GM23338 (cell line): ENCODE data around the gene EMCN. TPM values are rescaled to one million over a fixed set of nuclear protein-coding genes. Genes with fewer than 3 reads are reported as not detected.

Experiments
- ATAC-seq: fragments of 200-7000 bp; cut with Tn5 transposase; 3 replicates; pipeline ENCODE4 v1.9.1; 2020
- DNase-seq: peaks from one replicate; pipeline ENCODE4 v3.0.0-alpha.2; 2015; ENCODE audit warnings: low spot score
- H2AFZ ChIP-seq: fragments of 200-600 bp; sonication (generic); 2 replicates; pipeline ENCODE4 v1.8.0; 2016; ENCODE audit warnings: antibody characterized with exemption, mild to moderate bottlenecking, moderate library complexity
- H3F3A ChIP-seq: fragments of 200-600 bp; sonication (generic); replicated peaks from 2 replicates; pipeline ENCODE4 v1.8.0; 2017; ENCODE audit warnings: antibody characterized with exemption, mixed run types, low read depth
- H3K27ac ChIP-seq: fragments of 200-600 bp; sonication (generic); 2 replicates; pipeline ENCODE4 v1.6.1; 2016; ENCODE audit warnings: low read depth
- H3K27me3 ChIP-seq: fragments of 200-600 bp; sonication (generic); 2 replicates; pipeline ENCODE4 v1.8.0; 2016; ENCODE audit warnings: mild to moderate bottlenecking, mixed run types, moderate library complexity; ENCODE audit not compliant: insufficient read depth
- H3K36me3 ChIP-seq: fragments of 200-600 bp; sonication (generic); 2 replicates; pipeline ENCODE4 v1.8.0; 2016; ENCODE audit warnings: mild to moderate bottlenecking; ENCODE audit not compliant: insufficient read depth
- H3K4me1 ChIP-seq: fragments of 200-600 bp; sonication (generic); 2 replicates; pipeline ENCODE4 v1.8.0; 2016; ENCODE audit warnings: mild to moderate bottlenecking, moderate library complexity; ENCODE audit not compliant: insufficient read depth
- H3K4me2 ChIP-seq: fragments of 200-600 bp; sonication (generic); 2 replicates; pipeline ENCODE4 v1.7.1; 2017; ENCODE audit warnings: mixed run types
- H3K4me3 ChIP-seq: fragments of 200-600 bp; sonication (generic); 2 replicates; pipeline ENCODE4 v1.6.1; 2016; ENCODE audit warnings: mixed run types
- H3K79me2 ChIP-seq: fragments of 200-600 bp; sonication (generic); replicated peaks from 2 replicates; pipeline ENCODE4 v1.8.0; 2017; ENCODE audit warnings: mild to moderate bottlenecking; ENCODE audit not compliant: insufficient read depth
- H3K9me2 ChIP-seq: fragments of 200-600 bp; sonication (generic); 2 replicates; pipeline ENCODE4 v1.8.0; 2017; ENCODE audit not compliant: insufficient read depth
- H4K20me1 ChIP-seq: fragments of 200-600 bp; sonication (generic); replicated peaks from 2 replicates; pipeline ENCODE4 v1.8.0; 2017; ENCODE audit warnings: mild to moderate bottlenecking; ENCODE audit not compliant: insufficient read depth
- H3K27ac Mint-ChIP-seq: 2 replicates; pipeline ENCODE4 v1.8.0; 2020; ENCODE audit warnings: inconsistent platforms, mild to moderate bottlenecking, moderate library complexity, mixed read lengths
- H3K27me3 Mint-ChIP-seq: 3 replicates; pipeline ENCODE4 v1.8.0; 2022; ENCODE audit warnings: low read depth, mild to moderate bottlenecking, moderate library complexity, mixed read lengths, inconsistent platforms; ENCODE audit not compliant: insufficient read depth, poor library complexity
- H3K36me3 Mint-ChIP-seq: 3 replicates; pipeline ENCODE4 v1.8.0; 2021; ENCODE audit warnings: low read depth, mild to moderate bottlenecking, inconsistent platforms, moderate library complexity, mixed read lengths
- H3K4me1 Mint-ChIP-seq: 3 replicates; pipeline ENCODE4 v1.8.0; 2020; ENCODE audit warnings: mild to moderate bottlenecking, inconsistent platforms, mixed read lengths
- H3K4me3 Mint-ChIP-seq: 3 replicates; pipeline ENCODE4 v1.8.0; 2021; ENCODE audit warnings: moderate library complexity, mild to moderate bottlenecking, inconsistent platforms, mixed read lengths
- H3K9me3 Mint-ChIP-seq: 3 replicates; pipeline ENCODE4 v1.8.0; 2020; ENCODE audit warnings: moderate library complexity, mild to moderate bottlenecking, inconsistent platforms, mixed read lengths
- CREB1 ChIP-seq: fragments of 250-450 bp; sonication (Bioruptor Pico); IDR thresholded peaks from 2 replicates; pipeline ENCODE4 v1.5.0; 2020; ENCODE audit warnings: low read depth, mild to moderate bottlenecking, moderate library complexity
- ETS1 ChIP-seq: IDR thresholded peaks from 2 replicates; pipeline ENCODE4 v1.6.1; 2016; ENCODE audit warnings: antibody characterized with exemption
- EZH2 ChIP-seq: fragments of 200-600 bp; sonication (generic); IDR thresholded peaks from one replicate; pipeline ENCODE4 v1.8.0; 2017; ENCODE audit warnings: antibody characterized with exemption, mild to moderate bottlenecking, low read depth; ENCODE audit not compliant: unreplicated experiment
- EZH2phosphoT487 ChIP-seq: fragments of 200-600 bp; sonication (generic); IDR thresholded peaks from one replicate; pipeline ENCODE4 v1.8.1; 2018; ENCODE audit warnings: antibody characterized with exemption; ENCODE audit not compliant: unreplicated experiment
- JUNB ChIP-seq: IDR thresholded peaks from one replicate; pipeline ENCODE4 v1.6.1; 2016; ENCODE audit warnings: antibody characterized with exemption; ENCODE audit not compliant: unreplicated experiment
- NANOG ChIP-seq: IDR thresholded peaks from 2 replicates; pipeline ENCODE4 v1.6.1; 2016; ENCODE audit warnings: antibody characterized with exemption, borderline replicate concordance
- POLR2AphosphoS5 ChIP-seq: IDR thresholded peaks from 2 replicates; pipeline ENCODE4 v1.6.1; 2016; ENCODE audit warnings: antibody characterized with exemption, low read depth
- REST ChIP-seq: IDR thresholded peaks from one replicate; pipeline ENCODE4 v1.6.1; 2018; ENCODE audit warnings: antibody characterized with exemption; ENCODE audit not compliant: unreplicated experiment
- STAT1 ChIP-seq: IDR thresholded peaks from one replicate; pipeline ENCODE4 v1.6.1; 2016; ENCODE audit warnings: antibody characterized with exemption; ENCODE audit not compliant: unreplicated experiment
- ZNF114 ChIP-seq: fragments of 250-450 bp; sonication (Bioruptor Pico); IDR thresholded peaks from 2 replicates; pipeline ENCODE4 v1.5.0; 2020; ENCODE audit warnings: mild to moderate bottlenecking, moderate library complexity
- ZNF331 ChIP-seq: fragments of 250-450 bp; sonication (Bioruptor Pico); IDR thresholded peaks from 2 replicates; pipeline ENCODE4 v1.5.0; 2020; ENCODE audit warnings: low read depth, mild to moderate bottlenecking, moderate library complexity
- ZNF462 ChIP-seq: fragments of 250-450 bp; sonication (Bioruptor Pico); IDR thresholded peaks from 2 replicates; pipeline ENCODE4 v1.5.0; 2020; ENCODE audit warnings: mild to moderate bottlenecking, moderate library complexity
- polyA plus RNA-seq: library from polyadenylated mRNA; unstranded; fragments of >200 nt; fragmentation: Nextera tagmentation; extraction: Ambion mirVana; gene quantifications from 2 replicates; pipeline ENCODE4 v1.2.1, GENCODE V29; 2016
- total RNA-seq: library from RNA; depleted of rRNA; stranded (reverse); fragments of >200 nt; shearing (Covaris generic); gene quantifications from 2 replicates; pipeline ENCODE4 v1.2.3, GENCODE V29; 2014
- TF ChIP-seq, protein P1 (sequence below), 2 experiments: fragments of 200-600 bp in 1 of 2; sonication (generic) in 1 of 2; conservative IDR thresholded peaks; 2 replicates each; pipeline versions ENCODE4 v1.5.1 to v1.6.1; 2016 to 2017; ENCODE audit warnings: antibody characterized with exemption in 2 of 2, low read depth in 2 of 2, mild to moderate bottlenecking in 2 of 2, moderate library complexity in 1 of 2

The EMCN gene
- total and polyA plus RNA-seq, 2 experiments from 2014 or later = not detected

GRCh38 chr4:100356172-100356571 lies 161.7 kb downstream of the EMCN start:
- H2AFZ ChIP-seq = no peak overlapping the region
- no peak for TF ChIP-seq ZNF331 (CRISPR knock-in tag)
- TF ChIP-seq CREB1 (CRISPR knock-in tag) = no peak
- TF ChIP-seq ETS1 = no peak
- no peak for TF ChIP-seq JUNB
- TF ChIP-seq EZH2 = no peak
- no peak for TF ChIP-seq ZNF462 (CRISPR knock-in tag)
- no peak for TF ChIP-seq REST
- TF ChIP-seq EZH2phosphoT487 = no peak
- no peak for TF ChIP-seq ZNF114 (CRISPR knock-in tag)
- TF ChIP-seq NANOG = no peak
- TF ChIP-seq STAT1 = no peak
- TF ChIP-seq POLR2AphosphoS5 = no peak
- TF ChIP-seq, protein P1, sequence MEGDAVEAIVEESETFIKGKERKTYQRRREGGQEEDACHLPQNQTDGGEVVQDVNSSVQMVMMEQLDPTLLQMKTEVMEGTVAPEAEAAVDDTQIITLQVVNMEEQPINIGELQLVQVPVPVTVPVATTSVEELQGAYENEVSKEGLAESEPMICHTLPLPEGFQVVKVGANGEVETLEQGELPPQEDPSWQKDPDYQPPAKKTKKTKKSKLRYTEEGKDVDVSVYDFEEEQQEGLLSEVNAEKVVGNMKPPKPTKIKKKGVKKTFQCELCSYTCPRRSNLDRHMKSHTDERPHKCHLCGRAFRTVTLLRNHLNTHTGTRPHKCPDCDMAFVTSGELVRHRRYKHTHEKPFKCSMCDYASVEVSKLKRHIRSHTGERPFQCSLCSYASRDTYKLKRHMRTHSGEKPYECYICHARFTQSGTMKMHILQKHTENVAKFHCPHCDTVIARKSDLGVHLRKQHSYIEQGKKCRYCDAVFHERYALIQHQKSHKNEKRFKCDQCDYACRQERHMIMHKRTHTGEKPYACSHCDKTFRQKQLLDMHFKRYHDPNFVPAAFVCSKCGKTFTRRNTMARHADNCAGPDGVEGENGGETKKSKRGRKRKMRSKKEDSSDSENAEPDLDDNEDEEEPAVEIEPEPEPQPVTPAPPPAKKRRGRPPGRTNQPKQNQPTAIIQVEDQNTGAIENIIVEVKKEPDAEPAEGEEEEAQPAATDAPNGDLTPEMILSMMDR (conservative IDR thresholded peaks at IDR 0.05; ENCODE audit: low read depth in 2 of 2) = no peak

More at GRCh38 chr4:100356172-100356571, 161.7 kb downstream of the EMCN start:
- Histone ChIP-seq H3K4me2 (no peak overlapping the region), H4K20me1 (no peaks in the 10 kb centered on the region), H3K36me3 (no peaks in the 10 kb centered on the region), H3K9me2 (no peaks in the 10 kb centered on the region), H3K4me3 (no peak overlapping the region), H3K27me3 (no peaks in the 10 kb centered on the region), H3K79me2 (no peaks in the 10 kb centered on the region), H3K27ac (no peak overlapping the region), H3F3A (no peaks in the 10 kb centered on the region), H3K4me1 (no peaks in the 10 kb centered on the region)
- Mint-ChIP-seq H3K36me3 (peaks cover 17% of the 10 kb centered on the region; the same call in 1 of the 3 replicates), H3K9me3 (peaks cover 25% of the 10 kb centered on the region), H3K4me3 (no peak overlapping the region), H3K4me1 (no peaks in the 10 kb centered on the region), H3K27ac (no peak overlapping the region), H3K27me3 (no peaks in the 10 kb centered on the region)
- DNase-seq = no peak
- no peak for ATAC-seq
